NCI-H2081 treated with DMSO at 0.1 percent for 48 hours (cell line): ENCODE results near the gene ATP1A2.
"Not testable (repeated sequence)": the region's sequence is repeated elsewhere in the genome, so short reads cannot be mapped to it uniquely, and the experiment has no call there.

Experiments
- DNase-seq: peaks from one replicate; lab custom pipeline; 2025; lab: John Stamatoyannopoulos, UW

The ATP1A2 gene

DNA sequence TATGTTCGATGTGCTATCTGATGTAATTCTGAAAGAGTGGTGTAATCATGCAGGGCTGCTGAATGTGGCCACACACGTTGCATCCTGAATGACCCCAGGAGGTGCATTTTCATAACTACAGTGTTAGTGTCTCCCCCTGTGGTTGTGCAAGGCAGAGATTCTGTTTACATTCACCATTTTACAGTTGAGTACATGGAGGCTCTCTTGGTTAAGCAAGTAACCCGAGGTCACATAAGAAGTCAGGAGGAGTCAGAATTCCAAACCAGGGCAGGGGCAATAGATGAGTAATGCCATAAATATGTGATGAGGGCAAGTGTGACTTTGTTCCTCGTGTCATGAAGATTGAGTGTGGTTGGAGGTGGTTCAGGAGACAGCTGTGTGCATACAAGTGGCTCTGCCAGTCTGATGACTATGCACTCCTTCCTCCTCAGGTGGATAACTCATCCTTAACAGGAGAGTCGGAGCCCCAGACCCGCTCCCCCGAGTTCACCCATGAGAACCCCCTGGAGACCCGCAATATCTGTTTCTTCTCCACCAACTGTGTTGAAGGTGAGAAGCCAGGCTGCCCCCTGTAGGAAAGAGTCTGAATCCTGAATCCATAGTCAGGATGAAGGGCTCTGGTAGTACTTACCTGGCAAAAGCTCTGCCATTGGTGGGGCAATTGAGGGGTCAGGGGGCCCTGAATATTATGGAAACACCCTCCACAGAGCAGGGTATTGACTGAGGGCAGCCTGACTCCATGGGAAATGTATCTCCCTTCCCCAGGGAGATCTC lies 9.3 kb downstream of the ATP1A2 start:
- no peak for DNase-seq

DNA sequence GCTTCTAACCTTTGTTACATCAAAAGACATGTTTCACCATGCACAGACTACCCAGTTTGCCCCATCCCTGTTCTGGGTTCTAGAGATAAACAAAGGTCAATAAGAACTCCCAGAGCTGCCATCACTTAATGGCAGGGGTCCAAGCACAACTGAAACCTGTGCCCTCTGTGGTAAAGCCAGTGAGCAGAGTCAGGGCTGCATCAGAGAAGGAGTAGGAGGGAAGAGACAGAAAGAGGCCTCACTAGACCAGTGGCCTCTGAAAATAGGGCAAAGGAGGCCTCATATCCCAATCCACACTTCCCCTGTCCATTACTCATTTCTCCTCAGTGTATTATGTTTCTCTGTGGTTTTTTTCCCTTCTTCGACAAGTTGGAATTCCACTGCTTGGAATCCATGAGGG lies 10.2 kb downstream of the ATP1A2 start:
- no peak for DNase-seq

DNA sequence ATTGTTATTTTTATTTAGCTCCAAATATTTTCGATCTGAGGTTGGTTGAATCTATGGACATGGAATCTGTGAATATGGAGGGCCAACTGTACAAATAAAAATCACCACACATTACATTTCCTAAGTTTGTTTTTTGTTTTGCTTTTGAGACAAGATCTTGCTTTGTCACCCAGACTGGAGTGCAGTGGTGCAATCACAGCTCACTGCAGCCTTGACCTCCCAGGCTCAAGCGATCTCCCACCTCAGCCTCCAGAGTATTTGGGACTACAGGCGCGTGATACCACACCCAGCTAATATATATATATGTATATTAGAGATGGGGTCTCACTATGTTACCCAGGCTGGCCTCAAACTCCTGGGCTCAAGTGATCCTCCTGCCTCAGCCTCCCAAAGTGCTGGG lies 10.8 kb downstream of the ATP1A2 start:
- not testable (repeated sequence) for DNase-seq

DNA sequence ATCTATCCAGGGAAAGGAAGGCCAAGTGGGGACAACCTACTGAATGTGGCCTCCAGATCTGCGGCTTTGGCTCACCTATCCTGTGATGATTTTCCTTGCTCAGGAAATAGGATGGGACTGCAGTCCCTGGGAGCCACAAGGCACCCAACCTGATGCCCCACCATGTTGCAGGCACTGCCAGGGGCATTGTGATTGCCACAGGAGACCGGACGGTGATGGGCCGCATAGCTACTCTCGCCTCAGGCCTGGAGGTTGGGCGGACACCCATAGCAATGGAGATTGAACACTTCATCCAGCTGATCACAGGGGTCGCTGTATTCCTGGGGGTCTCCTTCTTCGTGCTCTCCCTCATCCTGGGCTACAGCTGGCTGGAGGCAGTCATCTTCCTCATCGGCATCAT lies 11.8 kb downstream of the ATP1A2 start:
- no peak for DNase-seq

DNA sequence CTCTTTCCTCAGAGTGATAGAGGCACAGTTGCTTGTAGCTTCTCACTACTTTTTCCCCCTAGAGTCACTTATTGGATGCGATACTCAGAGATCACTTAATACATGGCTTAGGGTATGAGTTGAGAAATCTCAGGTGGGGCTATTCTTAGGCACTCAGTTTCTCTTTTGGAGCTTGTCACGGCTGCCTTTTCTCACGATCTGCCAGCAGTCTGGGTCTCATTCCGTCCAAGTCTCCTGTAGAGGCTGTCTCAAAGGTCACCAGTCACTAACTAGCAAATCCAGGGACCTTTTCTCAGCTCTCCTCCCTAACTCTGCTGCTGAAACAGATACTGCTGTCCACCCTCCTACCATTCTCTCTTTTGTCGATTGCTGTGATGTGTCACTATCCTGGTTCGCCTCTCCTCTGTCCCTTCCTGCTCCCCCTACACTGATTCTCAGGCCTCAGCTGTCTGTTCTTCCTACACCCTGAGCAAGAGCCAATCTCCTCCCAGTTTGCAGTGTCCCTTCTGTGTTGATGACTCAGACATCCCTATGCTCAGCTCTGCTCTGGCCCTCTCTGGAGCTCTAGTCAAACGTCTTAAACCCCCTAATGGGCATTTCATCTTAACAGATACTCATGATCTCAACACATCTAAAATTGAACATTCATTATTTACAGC lies 12.4 kb downstream of the ATP1A2 start:
- DNase-seq: no peak

DNA sequence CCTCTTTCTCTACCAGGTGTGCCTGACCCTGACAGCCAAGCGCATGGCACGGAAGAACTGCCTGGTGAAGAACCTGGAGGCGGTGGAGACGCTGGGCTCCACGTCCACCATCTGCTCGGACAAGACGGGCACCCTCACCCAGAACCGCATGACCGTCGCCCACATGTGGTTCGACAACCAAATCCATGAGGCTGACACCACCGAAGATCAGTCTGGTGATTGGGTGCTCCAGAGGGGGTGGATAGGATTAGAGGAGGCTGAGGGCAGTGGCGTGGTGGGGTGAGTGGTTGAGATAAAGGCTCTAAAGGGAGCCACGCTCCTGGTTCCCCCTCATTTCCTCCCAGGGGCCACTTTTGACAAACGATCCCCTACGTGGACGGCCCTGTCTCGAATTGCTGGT lies 13.1 kb downstream of the ATP1A2 start:
- no peak for DNase-seq

DNA sequence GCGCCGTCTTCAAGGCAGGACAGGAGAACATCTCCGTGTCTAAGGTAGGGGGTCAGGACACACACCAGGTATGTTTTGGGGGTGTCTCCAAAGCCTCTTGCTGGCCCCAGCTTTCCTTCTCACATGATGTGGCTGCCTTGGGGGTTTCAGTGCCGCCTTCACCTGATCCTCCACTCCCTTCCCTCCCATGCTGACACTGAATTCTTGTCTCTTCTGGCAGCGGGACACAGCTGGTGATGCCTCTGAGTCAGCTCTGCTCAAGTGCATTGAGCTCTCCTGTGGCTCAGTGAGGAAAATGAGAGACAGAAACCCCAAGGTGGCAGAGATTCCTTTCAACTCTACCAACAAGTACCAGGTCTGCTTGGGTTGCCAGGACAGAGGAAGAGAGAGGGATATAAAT lies 13.5 kb downstream of the ATP1A2 start:
- DNase-seq: no peak

DNA sequence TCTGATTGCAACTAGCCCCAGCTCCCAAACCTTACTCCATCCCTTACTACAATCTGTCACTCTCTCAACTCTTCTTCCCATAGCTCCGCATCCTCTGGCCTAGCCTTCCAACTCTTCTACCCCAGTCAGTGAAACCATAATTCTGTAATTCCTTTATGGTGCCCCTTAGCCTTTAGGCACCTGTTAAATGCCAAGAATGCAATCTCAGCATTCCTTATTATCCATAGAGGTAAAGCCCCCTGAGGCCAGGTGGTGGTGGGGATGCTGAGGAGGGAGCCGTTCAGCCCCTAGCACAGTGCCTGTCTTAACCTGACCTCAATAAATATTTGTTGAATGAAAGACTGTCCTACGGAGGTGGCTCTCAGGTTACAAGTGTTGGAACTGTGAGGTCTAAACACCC lies 14.0 kb downstream of the ATP1A2 start:
- DNase-seq: no peak

DNA sequence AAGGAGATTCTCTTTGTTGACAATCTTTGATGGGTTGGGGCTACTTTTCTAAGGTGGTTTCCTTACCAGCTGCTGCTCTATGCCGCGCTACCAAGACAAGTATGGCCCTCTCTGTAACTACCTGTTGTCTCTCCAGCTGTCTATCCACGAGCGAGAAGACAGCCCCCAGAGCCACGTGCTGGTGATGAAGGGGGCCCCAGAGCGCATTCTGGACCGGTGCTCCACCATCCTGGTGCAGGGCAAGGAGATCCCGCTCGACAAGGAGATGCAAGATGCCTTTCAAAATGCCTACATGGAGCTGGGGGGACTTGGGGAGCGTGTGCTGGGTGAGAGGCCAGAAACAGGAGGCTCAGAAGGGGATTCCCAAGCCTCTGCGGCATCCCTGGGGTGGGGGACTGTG lies 14.4 kb downstream of the ATP1A2 start:
- DNase-seq: no peak

DNA sequence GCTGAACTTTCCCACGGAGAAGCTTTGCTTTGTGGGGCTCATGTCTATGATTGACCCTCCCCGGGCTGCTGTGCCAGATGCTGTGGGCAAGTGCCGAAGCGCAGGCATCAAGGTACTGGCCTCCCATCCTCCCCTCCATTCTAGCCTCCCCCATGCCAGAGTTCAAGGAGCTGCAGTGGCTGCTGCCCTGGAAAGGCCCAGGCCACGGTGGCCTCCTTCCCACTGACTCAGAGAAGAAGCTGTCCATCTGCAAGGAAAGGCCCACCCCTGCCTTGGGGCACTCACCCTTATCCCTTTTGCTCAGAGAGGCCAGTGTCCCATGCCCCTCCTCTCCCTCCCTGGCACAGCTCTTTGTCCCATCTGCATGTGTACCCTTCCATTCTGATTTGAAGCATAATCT lies 14.9 kb downstream of the ATP1A2 start:
- no peak for DNase-seq

DNA sequence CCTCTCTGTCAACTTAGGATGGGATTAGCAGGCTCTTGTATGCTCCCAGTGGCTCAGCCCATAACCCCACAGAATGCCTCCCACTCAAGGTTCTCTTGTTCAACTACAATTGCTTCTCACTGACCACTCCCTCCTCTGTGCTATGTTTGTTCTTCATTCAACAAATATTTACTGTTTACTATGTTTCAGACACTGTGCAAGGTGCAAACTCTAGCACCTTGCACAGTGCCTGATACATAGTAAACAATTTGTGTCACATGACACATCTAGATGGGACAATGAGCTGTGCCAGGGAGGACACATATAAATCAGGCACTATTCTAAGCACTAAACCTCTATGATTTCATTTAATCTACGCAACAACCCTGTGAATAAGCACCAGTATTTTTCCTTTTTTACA lies 15.4 kb downstream of the ATP1A2 start:
- DNase-seq: no peak

DNA sequence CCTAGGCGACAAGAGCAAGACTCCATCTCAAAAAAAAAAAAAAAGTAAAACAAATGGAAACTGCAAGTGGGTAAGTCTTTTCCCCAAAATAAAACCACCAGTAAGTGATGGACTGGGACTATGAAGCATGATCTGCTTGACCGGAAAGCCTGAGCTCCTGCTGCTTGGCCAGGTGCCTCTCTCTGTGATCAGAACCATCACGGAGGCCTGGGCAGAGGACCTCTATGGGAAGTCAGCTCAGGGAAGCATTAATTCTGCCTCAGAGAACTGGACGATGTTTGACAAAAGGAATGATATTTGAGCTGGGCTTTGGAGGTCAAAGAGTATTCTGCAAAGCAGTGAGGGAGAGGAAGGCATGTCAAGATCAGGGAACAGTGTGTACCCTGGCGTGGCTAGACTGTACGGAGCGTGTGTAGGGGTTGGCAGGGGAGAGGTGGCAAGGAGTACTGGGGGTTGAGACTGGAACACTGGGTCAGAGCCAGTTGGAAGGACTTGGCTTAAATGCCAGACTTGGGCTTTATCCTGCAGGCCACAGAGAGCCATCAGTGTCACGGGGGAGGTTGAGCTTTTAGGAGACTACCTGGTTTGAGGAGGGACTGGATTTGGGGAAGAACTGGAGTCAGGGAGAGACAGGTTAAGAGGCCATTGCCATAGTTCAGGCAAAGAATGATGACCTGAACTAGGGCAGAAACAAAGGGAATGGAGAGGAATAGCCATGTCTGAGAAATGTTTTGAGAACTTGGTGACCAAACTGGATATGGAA lies 16.4 kb downstream of the ATP1A2 start:
- DNase-seq: no peak

DNA sequence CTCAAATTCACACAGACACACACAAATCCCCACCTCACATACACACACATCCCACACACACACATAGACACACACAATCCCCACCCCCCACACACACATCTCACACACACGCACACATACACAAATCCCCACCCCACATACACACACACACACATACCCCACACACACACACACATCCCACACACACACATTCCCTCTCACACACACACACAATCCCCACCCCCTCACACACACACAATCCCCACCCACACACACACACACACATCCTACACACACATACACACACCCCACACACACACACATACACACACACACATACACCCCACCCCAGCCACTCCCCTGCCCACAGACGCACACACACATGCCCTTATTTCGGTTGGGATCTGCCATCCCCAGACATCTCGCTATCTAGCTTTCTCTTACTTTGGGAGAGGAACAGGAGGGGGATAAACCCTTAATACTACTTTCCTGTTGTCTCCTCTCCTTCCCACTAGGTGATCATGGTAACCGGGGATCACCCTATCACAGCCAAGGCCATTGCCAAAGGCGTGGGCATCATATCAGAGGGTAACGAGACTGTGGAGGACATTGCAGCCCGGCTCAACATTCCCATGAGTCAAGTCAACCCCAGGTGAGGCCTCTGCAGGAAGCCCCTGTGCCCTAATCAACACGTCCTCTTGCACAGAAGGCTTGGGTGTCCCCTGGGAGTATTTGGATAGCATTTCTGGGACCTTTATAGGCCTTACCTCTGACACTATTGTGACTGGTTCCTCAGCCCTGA lies 18.6 kb downstream of the ATP1A2 start:
- DNase-seq: no peak

DNA sequence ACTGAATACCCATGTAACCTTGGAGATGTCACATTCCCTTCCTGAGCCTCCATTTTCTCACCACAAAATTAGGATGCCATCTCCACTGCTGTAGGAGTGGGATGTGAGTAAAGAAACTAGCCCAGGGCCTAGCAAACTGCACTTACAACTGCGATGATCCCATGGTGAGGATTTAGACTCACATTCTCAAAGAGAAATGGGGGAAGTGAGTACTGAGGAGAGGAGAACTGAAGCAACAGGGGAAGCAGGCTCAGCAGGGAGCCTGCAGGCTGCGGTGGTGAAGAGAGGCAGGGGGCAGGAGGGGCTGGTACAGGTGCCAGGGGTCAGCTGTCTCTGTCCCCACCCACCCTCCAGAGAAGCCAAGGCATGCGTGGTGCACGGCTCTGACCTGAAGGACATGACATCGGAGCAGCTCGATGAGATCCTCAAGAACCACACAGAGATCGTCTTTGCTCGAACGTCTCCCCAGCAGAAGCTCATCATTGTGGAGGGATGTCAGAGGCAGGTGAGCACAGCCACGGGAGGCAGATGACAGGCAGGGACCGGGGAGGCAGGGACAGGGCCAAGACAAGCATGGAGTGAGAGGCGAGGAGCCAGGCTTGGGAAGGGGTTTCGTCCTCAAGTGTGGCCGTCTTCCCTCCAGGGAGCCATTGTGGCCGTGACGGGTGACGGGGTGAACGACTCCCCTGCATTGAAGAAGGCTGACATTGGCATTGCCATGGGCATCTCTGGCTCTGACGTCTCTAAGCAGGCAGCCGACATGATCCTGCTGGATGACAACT lies 19.4 kb downstream of the ATP1A2 start:
- DNase-seq: no peak

DNA sequence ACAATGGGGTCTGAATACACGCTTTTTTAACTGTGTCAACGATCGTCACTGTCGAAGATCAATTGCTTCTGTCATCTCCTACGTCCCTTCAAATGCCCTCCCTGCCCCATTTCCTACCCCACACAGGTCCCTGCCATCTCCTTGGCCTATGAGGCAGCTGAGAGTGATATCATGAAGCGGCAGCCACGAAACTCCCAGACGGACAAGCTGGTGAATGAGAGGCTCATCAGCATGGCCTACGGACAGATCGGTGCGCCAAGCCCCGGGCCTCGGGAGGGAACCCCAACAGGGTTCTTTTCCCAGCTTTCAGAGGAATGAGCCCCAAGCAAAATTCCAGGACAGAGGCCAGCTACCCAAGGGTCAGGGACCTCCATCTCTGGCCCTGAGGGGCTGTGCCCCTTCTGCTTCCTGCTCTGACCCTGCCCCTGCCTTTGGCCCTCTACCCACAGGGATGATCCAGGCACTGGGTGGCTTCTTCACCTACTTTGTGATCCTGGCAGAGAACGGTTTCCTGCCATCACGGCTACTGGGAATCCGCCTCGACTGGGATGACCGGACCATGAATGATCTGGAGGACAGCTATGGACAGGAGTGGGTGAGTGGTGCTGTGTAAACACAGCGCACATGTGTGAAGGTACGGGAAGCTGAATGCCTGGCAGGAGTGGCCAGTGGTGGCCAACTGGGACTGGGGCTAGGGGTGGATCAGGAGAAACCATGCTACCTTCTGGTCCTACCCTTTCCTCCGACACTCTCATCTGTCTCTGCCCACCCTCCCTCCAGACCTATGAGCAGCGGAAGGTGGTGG lies 20.8 kb downstream of the ATP1A2 start:
- DNase-seq: no peak

DNA sequence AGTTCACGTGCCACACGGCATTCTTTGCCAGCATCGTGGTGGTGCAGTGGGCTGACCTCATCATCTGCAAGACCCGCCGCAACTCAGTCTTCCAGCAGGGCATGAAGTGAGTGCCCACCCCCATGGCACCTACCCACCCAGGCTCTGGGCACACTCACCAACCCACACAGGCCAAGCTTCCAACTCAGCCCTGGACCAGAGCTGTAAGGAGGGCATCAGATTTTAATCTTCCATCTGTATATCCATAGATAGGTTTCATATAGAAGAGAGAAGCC lies 21.3 kb downstream of the ATP1A2 start:
- no peak for DNase-seq

DNA sequence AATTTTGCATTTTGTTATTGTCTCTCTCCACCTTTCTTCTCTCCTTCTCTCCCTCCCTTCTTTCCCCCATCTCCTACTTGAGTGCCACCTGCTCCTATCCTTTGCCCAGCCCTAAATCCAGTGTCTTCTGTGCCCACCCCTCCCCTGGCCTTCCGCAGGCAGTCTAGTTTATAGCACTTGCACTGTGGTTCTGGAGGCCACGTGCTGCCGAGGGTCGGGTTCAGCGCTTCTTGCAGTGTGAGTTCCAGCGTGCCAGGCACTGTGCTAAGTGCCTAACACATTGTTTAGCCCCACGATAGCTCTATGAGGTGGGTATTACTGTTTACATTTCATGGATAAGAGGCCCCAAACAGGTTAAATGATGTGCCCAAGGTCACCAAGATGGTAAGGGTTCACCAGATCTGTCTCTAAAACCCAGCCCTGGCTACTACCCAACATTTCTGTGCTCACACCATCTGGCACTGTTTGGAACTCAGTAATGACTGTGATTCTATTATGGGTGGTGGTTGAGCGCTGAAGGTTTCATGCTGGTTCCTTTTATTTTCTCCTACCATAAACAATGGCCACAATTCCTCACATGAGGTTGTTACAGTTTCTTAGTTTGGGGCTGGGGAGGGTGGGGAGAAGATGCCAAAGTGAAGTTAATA lies 21.8 kb downstream of the ATP1A2 start:
- no peak for DNase-seq

DNA sequence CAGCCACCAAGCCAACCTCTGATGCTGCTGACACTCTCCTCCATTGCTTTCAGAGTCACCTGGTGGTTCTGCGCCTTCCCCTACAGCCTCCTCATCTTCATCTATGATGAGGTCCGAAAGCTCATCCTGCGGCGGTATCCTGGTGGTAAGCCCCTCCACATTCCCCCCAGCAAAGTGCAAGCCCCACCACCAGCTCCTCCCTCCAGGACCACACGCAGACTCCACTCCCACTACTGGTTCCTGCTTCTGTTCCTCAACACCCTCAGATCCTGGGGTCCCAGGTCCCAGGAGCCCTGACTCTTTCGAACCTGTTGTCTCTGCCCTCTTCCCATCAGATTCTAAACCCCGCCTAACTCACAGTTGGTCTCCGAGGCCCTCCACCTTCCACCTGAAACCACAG lies 24.3 kb downstream of the ATP1A2 start:
- no peak for DNase-seq

DNA sequence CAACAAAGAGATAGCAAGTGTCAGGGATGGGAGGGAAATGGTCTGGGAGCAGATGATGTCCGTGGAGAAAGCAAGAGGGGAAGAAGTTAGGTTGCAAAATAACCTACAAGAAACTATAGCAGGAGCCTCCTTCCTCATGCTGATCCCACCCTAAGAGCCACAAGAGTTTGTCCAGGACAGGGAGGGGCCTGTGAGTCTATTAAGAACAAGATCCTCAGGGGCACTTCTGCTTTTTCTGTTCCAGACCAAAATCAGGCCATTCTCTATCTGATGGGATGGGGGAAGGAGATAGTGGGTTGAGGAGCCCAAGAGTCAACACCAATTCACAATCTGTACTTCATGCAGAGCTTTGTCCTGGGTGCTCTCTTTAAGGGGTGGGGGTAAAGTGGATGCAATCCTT lies 28.1 kb downstream of the ATP1A2 start:
- DNase-seq: no peak

DNA sequence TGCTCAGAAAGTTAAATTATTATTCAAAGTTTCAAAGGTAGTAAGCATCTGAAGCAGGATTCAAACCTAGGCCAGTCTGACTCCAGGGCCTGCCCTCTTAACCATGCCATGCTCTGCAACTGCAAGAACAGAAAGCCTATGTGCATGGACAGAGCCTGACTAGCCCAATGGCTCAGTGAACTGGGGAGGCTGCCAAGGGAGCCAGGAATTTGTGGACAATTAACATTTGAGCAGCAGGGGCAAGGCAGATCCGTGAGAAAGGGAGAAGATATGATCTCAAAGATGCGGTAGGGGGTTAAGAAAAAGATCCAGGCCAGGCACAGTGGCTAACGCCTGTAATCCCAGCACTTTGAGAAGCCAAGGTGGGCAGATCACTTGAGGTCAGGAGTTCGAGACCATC lies 29.4 kb downstream of the ATP1A2 start:
- DNase-seq: no peak

DNA sequence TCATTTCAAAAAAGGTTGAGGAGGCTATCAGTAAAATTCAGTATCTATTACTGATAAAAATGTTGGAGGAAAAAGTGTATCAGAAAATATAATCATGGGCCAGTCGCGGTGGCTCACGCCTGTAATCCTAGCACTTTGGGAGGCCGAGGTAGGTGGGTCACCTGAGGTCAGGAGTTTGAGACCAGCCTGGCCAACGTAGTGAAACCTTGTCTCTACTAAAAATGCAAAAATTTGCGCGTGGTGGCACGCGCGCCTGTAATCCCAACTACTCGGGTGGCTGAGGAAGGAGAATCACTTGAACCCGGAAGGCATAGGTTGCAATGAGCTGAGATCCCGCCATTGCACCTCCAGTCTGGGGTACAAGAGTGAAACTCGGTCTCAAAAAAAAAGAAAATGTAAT lies 30.5 kb downstream of the ATP1A2 start:
- no peak for DNase-seq
